Natural killer cell (primary cell): Measurements from ENCODE around the gene HPS4. TPM values are rescaled to one million over a fixed set of nuclear protein-coding genes. Genes with fewer than 3 reads are reported as not detected.
"Not testable (repeated sequence)": the region's sequence is repeated elsewhere in the genome, so short reads cannot be mapped to it uniquely, and the experiment has no call there.

Experiments used
- ATAC-seq, 3 donors: fragments of 150-1000 bp in 2 of 3; fragments of 200-7000 bp in 1 of 3; cut with Tn5 transposase; 1 replicate in 1 of 3; 2 replicates in 2 of 3; pipeline ENCODE4 v1.10.0; 2021; ENCODE audit warnings: mild to moderate bottlenecking in 2 of 3, moderate library complexity in 2 of 3
- DNase-seq, 2 donors: peaks; one replicate each; pipeline versions ENCODE4 v3.0.0 to v3.0.0-alpha.2; 2013 to 2021; ENCODE audit warnings: mixed read lengths in 1 of 2
- H3K27ac ChIP-seq: one replicate; pipeline ENCODE4 v1.5.1; 2013; ENCODE audit warnings: mild to moderate bottlenecking, low read length
- H3K27me3 ChIP-seq: one replicate; pipeline ENCODE4 v1.6.1; 2013; ENCODE audit warnings: low read length; ENCODE audit not compliant: control insufficient read depth, insufficient read depth
- H3K36me3 ChIP-seq: one replicate; pipeline ENCODE4 v1.6.1; 2013; ENCODE audit warnings: low read length; ENCODE audit not compliant: control insufficient read depth, insufficient read depth
- H3K4me1 ChIP-seq: one replicate; pipeline ENCODE4 v1.6.1; 2013; ENCODE audit warnings: low read length; ENCODE audit not compliant: control insufficient read depth, insufficient read depth
- H3K4me3 ChIP-seq: one replicate; pipeline ENCODE4 v1.5.1; 2013; ENCODE audit warnings: low read length
- H3K9me3 ChIP-seq: one replicate; pipeline ENCODE4 v1.6.1; 2013; ENCODE audit warnings: low read length; ENCODE audit not compliant: control insufficient read depth, insufficient read depth
- H3K27ac Mint-ChIP-seq, 2 donors: one replicate each; pipeline ENCODE4 v1.8.0; 2022; ENCODE audit warnings: mild to moderate bottlenecking in 2 of 2, mixed read lengths in 2 of 2, moderate library complexity in 1 of 2
- H3K27me3 Mint-ChIP-seq, 2 donors: one replicate each; pipeline ENCODE4 v1.8.0; 2022; ENCODE audit warnings: low read depth in 2 of 2, mixed read lengths in 2 of 2
- H3K36me3 Mint-ChIP-seq: one replicate; pipeline ENCODE4 v1.8.0; 2022; ENCODE audit warnings: mixed read lengths
- H3K4me1 Mint-ChIP-seq, 2 donors: one replicate each; pipeline ENCODE4 v1.8.0; 2022; ENCODE audit warnings: mixed read lengths in 2 of 2
- H3K4me3 Mint-ChIP-seq: one replicate; pipeline ENCODE4 v1.8.0; 2022; ENCODE audit warnings: mild to moderate bottlenecking, moderate library complexity, mixed read lengths
- H3K9me3 Mint-ChIP-seq, 2 donors: one replicate each; pipeline ENCODE4 v1.8.0; 2022; ENCODE audit warnings: mixed read lengths in 2 of 2
- WGBS: methylation state at CpG from one replicate; pipeline ENCODE4 v1.1.7; 2013; ENCODE audit warnings: missing lambda C conversion rate; ENCODE audit not compliant: insufficient coverage; 5-methylcytosine and 5-hydroxymethylcytosine counted together
- intact Hi-C: fragments of 100-400 bp; cut with micrococcal nuclease; formaldehyde crosslinking; loops from one replicate; pipeline ENCODE4 v1.14.2; 2022
- total RNA-seq, 4 donors: library from RNA; stranded (reverse); fragments of 120-200 nt in 1 of 4; gene quantifications; one replicate each; pipeline versions ENCODE4 v1.2.3 to v1.2.4, GENCODE V29; 2013 to 2022
- TF ChIP-seq, protein P1 (sequence below): fragments of 200-600 bp; IDR thresholded peaks from one replicate; pipeline ENCODE4 v1.8.0; 2022; ENCODE audit warnings: antibody characterized with exemption

The HPS4 gene
- total RNA-seq, 3 donors from 2014 or later (not counting 1 experiment from before 2014, with no cell fraction given): 44.8 to 53.6 (median 50.7) TPM

DNA sequence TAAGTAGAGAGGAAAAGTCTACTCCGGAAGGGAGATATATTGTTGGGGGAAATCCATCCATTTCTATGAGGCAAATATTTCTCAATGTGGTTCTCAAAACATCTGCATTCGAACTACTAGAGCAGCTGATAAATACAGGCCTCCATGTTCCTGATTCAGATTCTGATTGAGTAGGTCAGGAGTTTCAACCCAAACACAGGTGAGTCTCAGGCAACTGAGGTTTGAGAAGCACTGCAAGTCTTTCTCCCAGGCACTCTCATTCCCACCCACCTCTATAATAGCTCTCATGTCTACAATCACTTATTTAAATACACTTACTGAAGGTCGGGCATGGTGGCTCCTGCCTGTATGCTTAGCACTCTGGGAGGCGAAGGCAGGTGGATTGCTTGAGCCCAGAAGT is 69.2 kb downstream of the HPS4 start:
- H3K27me3 ChIP-seq: peaks cover 2% of the 10 kb centered on the region
- Mint-ChIP-seq H3K9me3 (no peaks in the 10 kb centered on the region), H3K4me3 (no peak overlapping the region), H3K4me1 (no peaks in the 10 kb centered on the region), H3K27me3 (peaks cover 19 to 35% of the 10 kb centered on the region in 2 donors), H3K36me3 (no peaks in the 10 kb centered on the region), H3K27ac (no peak overlapping the region)
- no peak overlapping the region for H3K27ac ChIP-seq
- TF ChIP-seq, protein P1, sequence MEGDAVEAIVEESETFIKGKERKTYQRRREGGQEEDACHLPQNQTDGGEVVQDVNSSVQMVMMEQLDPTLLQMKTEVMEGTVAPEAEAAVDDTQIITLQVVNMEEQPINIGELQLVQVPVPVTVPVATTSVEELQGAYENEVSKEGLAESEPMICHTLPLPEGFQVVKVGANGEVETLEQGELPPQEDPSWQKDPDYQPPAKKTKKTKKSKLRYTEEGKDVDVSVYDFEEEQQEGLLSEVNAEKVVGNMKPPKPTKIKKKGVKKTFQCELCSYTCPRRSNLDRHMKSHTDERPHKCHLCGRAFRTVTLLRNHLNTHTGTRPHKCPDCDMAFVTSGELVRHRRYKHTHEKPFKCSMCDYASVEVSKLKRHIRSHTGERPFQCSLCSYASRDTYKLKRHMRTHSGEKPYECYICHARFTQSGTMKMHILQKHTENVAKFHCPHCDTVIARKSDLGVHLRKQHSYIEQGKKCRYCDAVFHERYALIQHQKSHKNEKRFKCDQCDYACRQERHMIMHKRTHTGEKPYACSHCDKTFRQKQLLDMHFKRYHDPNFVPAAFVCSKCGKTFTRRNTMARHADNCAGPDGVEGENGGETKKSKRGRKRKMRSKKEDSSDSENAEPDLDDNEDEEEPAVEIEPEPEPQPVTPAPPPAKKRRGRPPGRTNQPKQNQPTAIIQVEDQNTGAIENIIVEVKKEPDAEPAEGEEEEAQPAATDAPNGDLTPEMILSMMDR: no peak
- ATAC-seq (no peak), DNase-seq (no peak)
- intact Hi-C loops: no loop called here
- H3K9me3 ChIP-seq: no peaks in the 10 kb centered on the region
- H3K4me1 ChIP-seq: no peaks in the 10 kb centered on the region
- no peaks in the 10 kb centered on the region for H3K36me3 ChIP-seq
- 88% methylated on average over 4 of the region's 4 CpGs for WGBS
- H3K4me3 ChIP-seq: no peak overlapping the region

DNA sequence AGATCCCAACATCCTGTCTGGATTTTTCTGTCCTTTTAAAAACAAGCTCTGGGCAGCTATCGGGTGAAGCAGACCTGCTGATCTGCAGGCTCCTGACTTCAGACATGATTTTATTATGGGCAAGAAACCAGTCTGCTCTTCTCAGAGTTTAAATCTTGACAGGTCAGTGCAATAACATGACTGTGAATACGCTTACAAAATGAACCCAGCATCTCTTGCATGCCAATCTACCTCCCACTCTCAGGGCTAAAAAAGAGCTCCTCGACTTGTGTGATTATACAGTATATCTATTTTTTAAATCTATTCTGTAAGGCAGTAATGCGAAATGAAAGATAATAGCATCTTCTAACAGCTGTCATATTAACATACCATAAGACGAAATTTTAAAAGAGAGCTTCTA is 73.2 kb downstream of the HPS4 start:
- TF ChIP-seq, protein P1: no peak
- Mint-ChIP-seq H3K4me3 (no peak overlapping the region), H3K4me1 (no peaks in the 10 kb centered on the region), H3K27ac (no peak overlapping the region), H3K9me3 (no peaks in the 10 kb centered on the region), H3K27me3 (peaks cover 7 to 14% of the 10 kb centered on the region in 2 donors), H3K36me3 (no peaks in the 10 kb centered on the region)
- no peaks in the 10 kb centered on the region for H3K4me1 ChIP-seq
- intact Hi-C loops: no loop called here
- peaks cover 2% of the 10 kb centered on the region for H3K27me3 ChIP-seq
- no peak overlapping the region for H3K4me3 ChIP-seq
- no peaks in the 10 kb centered on the region for H3K36me3 ChIP-seq
- DNase-seq: no peak
- no peaks in the 10 kb centered on the region for H3K9me3 ChIP-seq
- no peak for ATAC-seq
- WGBS: 89% methylated on average over 2 of the region's 5 CpGs
- no peak overlapping the region for H3K27ac ChIP-seq

DNA sequence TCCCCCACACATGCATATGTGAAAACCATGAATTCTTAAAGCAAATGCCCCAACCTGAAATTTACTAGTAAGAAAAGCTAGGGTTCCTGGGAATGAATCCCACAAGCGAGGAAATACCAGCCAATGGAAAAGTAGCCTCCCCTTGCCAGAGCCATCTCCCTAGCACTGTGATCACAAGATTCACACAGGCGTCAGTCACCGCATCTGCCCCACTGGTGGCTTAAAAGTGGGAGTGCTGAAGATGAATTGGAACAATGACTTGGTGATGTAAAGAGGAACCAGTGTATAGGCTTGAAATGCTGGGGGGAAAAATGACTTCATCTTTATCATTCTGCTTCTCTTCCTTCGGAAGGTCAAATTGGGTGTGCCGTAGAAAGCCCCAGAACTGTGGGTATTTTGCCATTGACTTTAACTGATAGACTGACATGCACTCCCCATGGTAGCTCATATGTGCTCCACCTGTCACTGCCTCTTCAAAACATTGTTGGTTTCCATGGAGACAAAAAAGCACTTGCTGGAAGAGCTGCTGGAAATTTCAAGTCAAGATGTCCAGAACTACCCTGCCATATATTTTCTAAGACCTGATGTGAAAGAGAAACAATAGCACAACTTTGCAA is 73.8 kb downstream of the HPS4 start:
- peaks cover 7 to 17% of the 10 kb centered on the region in 2 donors for H3K27me3 Mint-ChIP-seq

DNA sequence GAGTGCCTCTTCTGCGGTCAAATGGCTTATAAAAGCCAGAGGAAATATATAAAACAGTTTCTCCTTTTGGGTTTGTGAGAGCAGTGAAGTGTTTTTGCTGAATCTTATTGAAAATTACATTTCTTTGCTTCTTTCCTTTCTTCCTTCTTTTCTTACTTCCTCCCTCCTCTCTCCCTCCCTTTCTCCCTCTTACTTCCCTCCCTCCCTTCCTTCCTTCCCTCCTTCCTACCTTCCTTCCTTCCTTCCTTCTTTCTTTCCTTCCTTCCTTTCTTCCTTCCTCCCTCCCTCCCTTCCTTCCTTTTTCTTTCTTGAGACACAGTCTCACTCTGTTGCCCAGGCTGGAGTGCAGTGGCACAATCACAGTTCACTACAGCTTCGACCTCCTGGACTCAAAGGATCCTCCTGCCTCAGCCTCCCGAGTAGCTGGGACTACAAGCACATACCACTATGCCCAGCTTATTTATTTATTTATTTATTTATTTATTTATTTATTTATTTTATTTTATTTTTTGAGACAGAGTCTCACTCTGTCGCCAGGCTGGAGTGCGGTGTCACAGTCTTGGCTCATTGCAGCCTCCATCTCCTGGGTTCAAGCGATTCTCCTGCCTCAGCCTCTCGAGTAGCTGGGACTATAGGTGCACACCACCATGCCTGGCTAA is 74.9 kb downstream of the HPS4 start:
- DNase-seq, H3K4me3 Mint-ChIP-seq, H3K27me3 ChIP-seq, H3K4me1 Mint-ChIP-seq, H3K9me3 Mint-ChIP-seq, H3K9me3 ChIP-seq, H3K4me3 ChIP-seq, intact Hi-C loops, H3K27ac ChIP-seq, H3K4me1 ChIP-seq, ATAC-seq, H3K36me3 ChIP-seq, H3K36me3 Mint-ChIP-seq, H3K27ac Mint-ChIP-seq: not testable (repeated sequence)
- 93% methylated on average over 6 of the region's 7 CpGs for WGBS
- peaks cover 8 to 21% of the 10 kb centered on the region in 2 donors for H3K27me3 Mint-ChIP-seq

More for the DNA sequence above, 73.8 kb downstream of the HPS4 start:
- 81% methylated on average over 5 of the region's 5 CpGs for WGBS
- H3K36me3 ChIP-seq: no peaks in the 10 kb centered on the region
- no peak overlapping the region for H3K4me3 ChIP-seq
- intact Hi-C loops: no loop called here
- no peaks in the 10 kb centered on the region for H3K9me3 ChIP-seq
- Mint-ChIP-seq H3K4me3 (no peak overlapping the region), H3K27ac (no peak overlapping the region), H3K36me3 (no peaks in the 10 kb centered on the region), H3K4me1 (no peaks in the 10 kb centered on the region), H3K9me3 (no peaks in the 10 kb centered on the region)
- H3K27ac ChIP-seq: no peak overlapping the region
- no peak for ATAC-seq
- no peak for DNase-seq
- peaks cover 2% of the 10 kb centered on the region for H3K27me3 ChIP-seq
- TF ChIP-seq, protein P1: no peak
- peaks cover 2% of the 10 kb centered on the region for H3K4me1 ChIP-seq
